Astrocyte of the cerebellum (primary cell): ENCODE data around the gene ADAMTS18.

Experiments
- DNase-seq: peaks from one replicate; pipeline ENCODE4 v3.0.0-alpha.2; 2011; ENCODE audit warnings: low read depth
- H3K4me3 ChIP-seq: 2 replicates; pipeline ENCODE4 v1.5.1; 2011; ENCODE audit warnings: mild to moderate bottlenecking, low read depth, low read length, moderate library complexity
- in situ Hi-C: cut with HindIII; loops from 2 replicates; pipeline ENCODE4 v1.10.0; 2017; ENCODE audit warnings: low sequenced_read_pairs
- TF ChIP-seq, protein P1 (sequence below): IDR thresholded peaks from 2 replicates; pipeline ENCODE4 v1.5.1; 2012; ENCODE audit warnings: low read length, low read depth, moderate library complexity, mild to moderate bottlenecking; ENCODE audit errors: missing control alignments

ADAMTS18 gene

DNA sequence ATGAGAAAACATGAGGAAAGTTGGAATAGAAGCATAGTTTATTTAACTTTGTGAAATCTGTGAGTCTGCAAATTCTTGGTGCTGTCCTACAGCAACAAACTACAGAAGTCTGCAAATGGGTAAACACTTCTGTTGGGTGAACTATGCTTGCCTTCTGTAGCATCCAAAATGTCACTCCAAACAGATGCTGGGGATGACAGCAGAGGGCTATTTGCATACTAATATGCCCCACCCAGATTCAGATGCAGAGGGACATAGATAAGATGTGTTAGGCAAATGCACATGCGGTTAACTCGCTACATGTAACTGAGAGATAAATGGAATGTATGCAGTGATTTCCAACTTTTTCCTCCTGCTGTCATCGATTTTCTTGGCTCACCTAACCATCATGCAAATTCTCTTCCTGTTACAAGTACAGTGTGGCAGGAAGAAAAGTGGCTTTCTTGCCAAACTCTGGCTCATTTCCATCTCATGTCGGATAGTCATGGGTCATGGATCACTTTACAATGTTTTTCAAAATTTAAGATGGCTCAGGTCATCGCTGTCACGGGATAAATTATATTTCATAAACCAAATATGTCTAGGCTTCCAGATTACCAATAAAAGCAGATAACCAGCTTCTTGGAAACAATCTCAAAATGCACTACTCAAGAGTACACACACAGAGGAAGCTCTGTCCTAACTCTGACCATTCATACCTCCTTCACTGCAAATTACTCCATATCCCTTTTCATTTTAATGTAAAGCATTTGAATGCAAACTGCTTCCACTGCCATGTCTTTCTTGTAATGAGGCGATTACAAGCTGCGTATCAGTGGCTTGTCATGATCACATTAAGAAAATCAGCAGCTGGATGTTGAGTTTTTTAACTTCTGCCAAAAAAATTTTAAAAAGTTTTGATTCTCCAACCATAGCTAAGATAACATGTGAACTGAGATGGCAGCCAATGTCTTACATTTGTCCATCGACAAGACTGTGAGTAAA lies 47.7 kb downstream of the ADAMTS18 start:
- TF ChIP-seq, protein P1, sequence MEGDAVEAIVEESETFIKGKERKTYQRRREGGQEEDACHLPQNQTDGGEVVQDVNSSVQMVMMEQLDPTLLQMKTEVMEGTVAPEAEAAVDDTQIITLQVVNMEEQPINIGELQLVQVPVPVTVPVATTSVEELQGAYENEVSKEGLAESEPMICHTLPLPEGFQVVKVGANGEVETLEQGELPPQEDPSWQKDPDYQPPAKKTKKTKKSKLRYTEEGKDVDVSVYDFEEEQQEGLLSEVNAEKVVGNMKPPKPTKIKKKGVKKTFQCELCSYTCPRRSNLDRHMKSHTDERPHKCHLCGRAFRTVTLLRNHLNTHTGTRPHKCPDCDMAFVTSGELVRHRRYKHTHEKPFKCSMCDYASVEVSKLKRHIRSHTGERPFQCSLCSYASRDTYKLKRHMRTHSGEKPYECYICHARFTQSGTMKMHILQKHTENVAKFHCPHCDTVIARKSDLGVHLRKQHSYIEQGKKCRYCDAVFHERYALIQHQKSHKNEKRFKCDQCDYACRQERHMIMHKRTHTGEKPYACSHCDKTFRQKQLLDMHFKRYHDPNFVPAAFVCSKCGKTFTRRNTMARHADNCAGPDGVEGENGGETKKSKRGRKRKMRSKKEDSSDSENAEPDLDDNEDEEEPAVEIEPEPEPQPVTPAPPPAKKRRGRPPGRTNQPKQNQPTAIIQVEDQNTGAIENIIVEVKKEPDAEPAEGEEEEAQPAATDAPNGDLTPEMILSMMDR: no peak
- in situ Hi-C loops: no loop called here
- no peak for DNase-seq
- H3K4me3 ChIP-seq: no peak overlapping the region

DNA sequence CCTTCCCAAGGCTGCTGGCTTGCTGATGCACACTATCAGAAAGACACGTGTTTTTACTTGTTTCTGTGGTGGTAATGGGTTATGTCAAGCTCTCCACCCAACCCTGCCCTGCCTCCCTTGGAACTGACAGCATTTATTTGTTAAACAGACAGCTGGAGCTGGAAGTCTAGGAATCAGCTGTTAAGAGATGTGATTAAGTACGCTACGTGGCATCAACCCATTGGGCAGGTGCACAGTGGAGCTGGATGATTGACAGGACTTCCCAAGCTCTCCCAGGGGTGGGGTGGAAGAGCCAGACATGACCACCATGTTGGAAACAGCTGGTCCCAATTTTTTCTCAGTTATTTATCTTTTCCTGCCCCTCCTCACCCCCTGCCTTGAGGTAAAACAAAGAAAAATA lies 49.4 kb downstream of the ADAMTS18 start:
- no peak overlapping the region for H3K4me3 ChIP-seq
- in situ Hi-C loops: no loop called here
- DNase-seq: no peak
- TF ChIP-seq, protein P1: no peak

DNA sequence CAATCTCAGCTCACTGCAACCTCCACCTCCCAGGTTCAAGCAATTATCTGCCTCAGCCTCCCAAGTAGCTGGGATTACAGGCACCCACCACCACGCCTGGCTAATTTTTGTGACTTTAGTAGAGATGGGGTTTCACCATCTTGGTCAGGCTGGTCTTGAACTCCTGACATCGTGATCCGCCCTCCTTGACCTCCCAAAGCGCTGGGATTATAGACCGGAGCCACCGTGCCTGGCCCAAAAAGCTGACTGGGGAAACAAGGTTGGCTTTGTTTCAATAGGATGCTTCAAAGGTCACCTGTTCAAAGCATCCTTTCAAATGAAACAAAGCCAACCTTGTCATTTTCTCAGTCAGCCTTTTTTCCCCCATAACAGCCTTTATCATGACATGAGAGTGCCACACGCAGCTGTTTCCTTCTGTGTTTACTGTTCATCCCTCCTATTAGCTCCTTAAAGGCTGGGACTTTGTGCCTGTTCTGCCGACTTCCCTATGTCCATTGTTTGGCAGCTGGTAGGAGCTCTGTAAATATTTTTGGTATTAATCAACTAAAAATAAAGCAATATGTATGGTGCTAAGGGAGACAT lies 51.1 kb downstream of the ADAMTS18 start:
- TF ChIP-seq, protein P1: no peak

DNA sequence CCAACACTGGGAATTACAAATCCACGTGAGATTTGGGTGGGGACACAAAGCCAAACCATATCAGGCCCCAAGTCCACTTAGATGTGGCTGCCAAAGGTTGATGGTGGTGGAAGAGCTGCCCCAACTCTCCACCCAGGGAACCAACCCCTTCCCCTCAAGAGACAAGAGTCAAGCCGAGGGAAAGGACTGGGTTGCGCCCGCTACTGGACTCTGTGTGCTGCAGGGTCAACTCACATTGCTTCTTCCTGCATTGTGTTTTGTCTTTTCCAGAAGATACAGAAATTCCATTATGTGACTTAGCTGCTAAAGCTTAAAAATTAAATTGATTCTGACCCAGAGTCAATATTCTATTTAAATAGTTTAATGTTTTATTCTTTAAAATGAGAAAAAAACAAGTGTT lies 58.5 kb downstream of the ADAMTS18 start:
- no peak overlapping the region for H3K4me3 ChIP-seq
- in situ Hi-C loops: loop anchor here (5.0 kb wide), 1 partner anchor 74 kb away; no protein-coding TSS in a partner anchor
- no peak for DNase-seq
- TF ChIP-seq, protein P1: no peak

More for the DNA sequence above, 51.1 kb downstream of the ADAMTS18 start:
- H3K4me3 ChIP-seq: no peak overlapping the region
- DNase-seq: no peak
- in situ Hi-C loops: no loop called here

DNA sequence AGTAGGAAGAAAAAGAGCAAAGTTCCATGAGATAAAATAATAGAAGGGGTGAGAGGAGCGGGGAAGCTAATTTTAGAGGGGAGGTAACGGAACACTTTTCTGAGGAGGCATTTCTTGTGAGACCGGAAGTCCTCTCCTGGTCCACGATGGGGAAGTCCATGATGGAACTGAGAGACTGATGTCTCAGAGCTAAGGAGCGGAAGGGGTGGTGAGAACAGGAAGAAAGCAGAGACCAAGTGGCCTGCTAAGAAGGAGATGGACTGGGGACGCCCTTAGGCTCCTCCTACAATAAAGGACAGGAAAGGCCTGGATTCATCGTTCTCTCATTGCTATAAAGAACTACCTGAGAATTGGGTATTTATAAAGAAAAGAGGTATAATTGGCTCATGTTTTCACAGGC lies 59.4 kb downstream of the ADAMTS18 start:
- TF ChIP-seq, protein P1: no peak
- H3K4me3 ChIP-seq: no peak overlapping the region
- in situ Hi-C loops: loop anchor here (5.0 kb wide), 1 partner anchor 73 kb away; no protein-coding TSS in a partner anchor
- DNase-seq: no peak

DNA sequence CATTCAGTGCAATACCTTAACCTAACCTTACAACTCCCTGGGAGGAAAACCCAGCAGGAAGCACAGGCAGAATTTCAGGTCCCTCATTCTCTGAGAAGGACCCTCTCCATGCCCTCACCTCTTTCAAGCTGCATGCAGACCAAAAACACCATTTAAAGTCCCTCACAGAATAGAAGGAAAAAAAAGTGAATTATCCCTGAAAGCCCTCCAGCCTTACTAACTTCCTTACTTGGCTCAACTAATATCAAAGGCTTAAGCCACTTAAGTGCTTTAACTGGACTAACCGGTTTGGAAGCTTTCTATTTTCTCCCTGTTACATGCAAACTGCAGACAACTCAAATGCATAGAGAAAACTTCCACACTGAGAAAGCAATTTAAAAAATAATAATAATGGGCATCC lies 60.5 kb downstream of the ADAMTS18 start:
- TF ChIP-seq, protein P1: no peak
- H3K4me3 ChIP-seq: no peak overlapping the region
- in situ Hi-C loops: no loop called here
- no peak for DNase-seq
